ENCODE results near the gene ZBTB17.
A peak's percentile ranks its signal among the peaks of the same experiment; 100 is the strongest.
"Not testable (repeated sequence)": the region's sequence is repeated elsewhere in the genome, so short reads cannot be mapped to it uniquely, and the experiment has no call there.

ZBTB17 gene

GRCh38 chr1:16010837-16011236 is 34.9 kb upstream of the ZBTB17 start:
- no peak for DNase-seq

DNA sequence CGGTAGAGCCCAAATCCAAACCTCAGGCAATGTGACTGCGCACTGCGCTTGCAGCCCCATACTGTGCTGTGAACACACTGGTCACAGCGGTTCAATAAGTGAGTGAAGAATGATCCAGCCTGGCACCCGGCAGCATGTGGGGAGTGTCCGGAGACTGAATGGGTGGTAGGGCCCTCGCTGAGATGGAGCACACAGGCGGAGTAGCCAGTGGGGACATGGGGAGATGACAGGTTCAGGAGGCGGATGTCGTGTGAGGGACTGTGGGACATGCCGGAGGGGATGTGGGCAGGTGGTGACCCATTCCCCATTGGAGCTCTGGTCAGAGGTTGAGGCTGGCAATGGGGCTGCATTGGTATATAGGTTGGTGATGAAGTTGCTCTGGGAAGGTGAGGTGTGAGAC is 33.8 kb upstream of the ZBTB17 start:
- no peak for DNase-seq

GRCh38 chr1:16009030-16009460 is 33.1 kb upstream of the ZBTB17 start:
- peak; percentile 64 for DNase-seq

DNA sequence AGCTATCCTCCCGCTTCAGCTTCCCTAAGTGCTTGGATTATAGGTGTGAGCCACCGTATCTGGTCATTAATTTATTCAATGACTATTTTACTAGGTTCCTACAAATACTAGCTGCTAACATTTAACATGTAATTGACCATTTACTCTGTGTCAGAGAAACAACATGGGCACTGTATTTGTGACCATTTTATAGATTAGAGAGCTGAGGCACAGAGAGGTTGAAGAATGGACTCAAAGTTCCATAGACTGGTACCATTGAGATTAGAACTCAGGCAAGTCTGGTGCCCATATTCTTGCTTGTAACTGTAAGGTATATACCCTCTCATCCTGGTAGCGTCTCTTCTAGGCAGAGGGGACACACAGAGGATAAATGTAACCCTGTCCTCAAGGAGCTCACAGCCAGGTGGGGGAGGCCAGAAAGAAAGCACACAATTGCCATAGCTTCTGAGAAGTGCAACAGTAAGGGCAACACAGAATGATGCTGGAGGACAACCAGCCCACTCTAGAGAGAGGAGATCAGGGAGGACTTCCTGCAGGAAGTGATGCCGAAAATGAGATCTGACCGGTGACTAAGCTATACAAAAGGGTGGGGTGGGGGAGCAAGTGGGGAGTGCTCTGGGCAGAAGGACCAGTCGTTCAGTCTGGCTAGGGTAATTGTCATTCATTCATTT is 31.9 kb upstream of the ZBTB17 start:
- DNase-seq, result no peak

DNA sequence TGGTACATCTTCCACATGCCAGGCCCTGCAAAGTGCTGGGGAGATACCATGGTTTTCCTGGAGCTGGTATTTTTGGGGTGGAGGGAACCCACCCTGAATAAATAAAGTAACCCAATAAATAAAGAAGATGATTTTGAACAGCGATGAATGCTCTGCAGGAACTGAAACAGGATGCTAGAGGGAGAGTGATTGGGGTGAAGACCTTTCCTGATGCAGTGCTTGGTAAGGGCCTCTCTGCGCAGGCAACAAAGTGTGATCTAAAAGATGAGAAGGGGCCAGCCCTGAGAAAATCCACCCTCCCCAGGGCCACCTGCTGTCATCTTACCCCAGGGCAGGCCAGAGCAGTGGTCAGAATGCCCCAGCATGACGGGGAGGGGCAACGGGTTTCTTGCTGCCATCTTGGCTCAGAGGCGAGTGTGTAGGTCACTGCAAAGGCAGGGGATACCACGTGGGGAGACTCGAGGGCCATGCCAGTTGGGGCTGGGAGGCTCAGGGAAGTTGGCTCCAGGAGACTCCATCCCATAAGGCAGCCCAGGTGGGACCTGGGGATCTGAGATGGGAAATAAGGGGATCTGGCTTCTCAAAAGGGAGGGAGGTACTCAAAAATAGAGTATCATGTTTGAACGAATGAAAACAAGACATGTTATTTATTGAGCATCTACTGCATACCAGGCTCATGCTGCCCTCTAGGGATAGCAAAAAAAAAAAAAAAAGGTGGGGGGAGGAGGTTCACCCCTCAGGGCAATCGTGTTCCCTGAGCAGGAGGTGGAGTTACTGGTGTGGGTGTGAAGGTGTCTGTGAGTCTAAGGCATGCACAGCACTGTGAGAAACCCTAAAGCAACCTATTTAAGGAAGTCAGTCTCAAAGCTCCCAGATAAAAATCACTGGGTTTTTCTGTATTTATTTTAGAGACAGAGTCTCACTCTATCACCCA is 30.9 kb upstream of the ZBTB17 start:
- no peak for DNase-seq

DNA sequence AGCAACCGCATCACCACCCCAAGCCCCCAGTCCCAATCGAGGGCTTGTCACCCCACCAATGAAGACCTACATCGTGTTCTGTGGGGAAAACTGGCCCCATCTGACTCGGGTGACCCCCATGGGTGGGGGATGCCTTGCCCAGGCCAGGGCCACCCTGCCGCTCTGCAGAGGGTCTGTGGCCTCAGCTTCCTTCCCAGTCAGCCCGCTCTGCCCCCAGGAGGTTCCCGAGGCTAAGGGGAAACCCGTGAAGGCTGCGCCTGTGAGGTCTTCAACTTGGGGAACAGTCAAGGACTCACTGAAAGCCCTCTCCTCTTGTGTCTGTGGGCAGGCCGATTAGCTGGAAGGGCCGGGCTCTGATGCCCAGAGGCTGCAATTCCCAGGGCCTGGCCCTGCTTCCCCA is 30.1 kb upstream of the ZBTB17 start:
- no peak for DNase-seq

GRCh38 chr1:16005597-16005996 is 29.7 kb upstream of the ZBTB17 start:
- DNase-seq, result no peak

- DNase-seq, result not testable (repeated sequence)
These were observed 25.4 kb upstream of the ZBTB17 start for GRCh38 chr1:16001274-16001673.

- DNase-seq, result no peak
These were observed 23.0 kb upstream of the ZBTB17 start for GRCh38 chr1:15998929-15999328.

- DNase-seq, result no peak
These were observed 21.9 kb upstream of the ZBTB17 start for GRCh38 chr1:15997637-15998280.

DNA sequence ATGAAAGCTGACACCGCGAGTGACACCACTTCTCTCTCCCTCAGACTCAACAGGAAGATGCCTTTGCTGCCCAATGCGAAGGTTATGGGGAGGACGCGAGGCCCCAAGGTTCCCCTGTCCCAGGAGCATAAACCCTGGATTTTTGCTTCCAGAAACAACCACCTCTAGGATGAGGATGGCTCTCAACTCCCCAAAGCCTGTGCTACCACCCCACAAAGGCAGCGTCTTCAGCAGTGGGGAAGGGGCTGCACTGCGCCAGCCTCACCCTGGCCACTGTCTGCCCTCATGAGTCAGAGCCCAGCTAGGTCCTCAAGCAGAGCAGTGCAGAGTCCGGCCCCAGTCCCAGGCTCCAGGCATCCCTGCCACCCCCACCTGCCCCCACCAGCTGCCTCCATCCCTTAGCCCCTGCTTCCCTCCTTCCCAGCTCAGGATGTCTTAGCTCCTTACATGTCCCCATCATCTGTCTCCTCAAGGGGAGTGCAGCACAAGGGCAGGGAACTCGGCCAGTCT is 21.2 kb upstream of the ZBTB17 start:
- DNase-seq, result no peak

DNA sequence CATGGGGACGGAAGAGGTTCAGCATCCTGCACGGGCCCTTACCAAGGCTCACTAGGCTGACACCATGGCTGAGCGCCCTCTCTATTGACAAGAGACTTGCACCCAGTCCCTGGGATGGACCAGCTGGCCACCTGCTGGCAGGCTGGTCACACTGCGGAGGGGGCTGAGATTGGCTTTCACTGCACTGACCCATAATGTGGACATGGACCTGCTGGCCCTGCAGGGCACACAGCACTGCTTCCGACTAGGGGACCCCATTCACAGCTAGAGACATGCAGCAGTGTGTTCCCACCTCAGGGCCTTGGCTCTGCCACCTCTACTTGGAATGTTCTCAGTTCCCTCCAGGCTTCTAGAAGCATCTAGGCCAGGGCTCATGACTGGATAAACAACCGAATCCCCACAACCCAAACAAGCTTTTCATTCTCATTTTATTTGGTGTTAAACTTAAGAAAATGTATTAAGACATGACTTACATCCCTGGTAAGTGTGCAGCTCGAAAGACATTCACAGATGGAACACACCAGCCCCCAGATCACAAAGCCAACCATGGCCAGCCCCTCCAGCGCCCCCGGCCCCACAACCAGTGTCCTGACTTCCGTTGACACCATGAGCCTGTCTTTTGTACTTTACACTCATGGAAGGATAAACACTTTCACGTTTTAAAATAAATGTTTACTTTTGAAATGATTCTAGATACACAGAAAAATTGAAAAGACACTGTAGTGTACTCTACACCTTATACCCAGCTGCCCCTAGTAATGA is 18.9 kb upstream of the ZBTB17 start:
- DNase-seq, result peak; percentile 57

DNA sequence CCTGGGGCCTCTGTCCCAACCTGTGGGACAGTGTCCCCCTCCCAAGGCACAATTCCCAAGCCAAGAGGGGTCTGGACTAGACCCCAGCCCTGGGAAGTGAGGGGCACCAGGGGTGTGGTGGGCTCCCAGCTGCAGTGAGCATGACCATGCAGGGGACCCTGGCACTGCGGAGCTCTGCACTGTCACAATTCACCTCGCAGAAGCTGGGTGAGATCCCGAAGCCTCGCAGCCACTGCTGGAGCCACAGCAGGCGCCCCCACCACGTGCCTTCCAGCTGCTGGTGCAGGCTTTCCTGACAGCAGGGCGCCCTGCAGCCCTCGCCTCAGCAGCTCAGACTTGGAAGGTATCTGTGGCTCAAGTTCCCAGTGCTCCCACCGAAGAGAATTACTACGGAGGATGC is 18.2 kb upstream of the ZBTB17 start:
- DNase-seq, result no peak

GRCh38 chr1:15993666-15994065 is 17.8 kb upstream of the ZBTB17 start:
- no peak for DNase-seq

DNA sequence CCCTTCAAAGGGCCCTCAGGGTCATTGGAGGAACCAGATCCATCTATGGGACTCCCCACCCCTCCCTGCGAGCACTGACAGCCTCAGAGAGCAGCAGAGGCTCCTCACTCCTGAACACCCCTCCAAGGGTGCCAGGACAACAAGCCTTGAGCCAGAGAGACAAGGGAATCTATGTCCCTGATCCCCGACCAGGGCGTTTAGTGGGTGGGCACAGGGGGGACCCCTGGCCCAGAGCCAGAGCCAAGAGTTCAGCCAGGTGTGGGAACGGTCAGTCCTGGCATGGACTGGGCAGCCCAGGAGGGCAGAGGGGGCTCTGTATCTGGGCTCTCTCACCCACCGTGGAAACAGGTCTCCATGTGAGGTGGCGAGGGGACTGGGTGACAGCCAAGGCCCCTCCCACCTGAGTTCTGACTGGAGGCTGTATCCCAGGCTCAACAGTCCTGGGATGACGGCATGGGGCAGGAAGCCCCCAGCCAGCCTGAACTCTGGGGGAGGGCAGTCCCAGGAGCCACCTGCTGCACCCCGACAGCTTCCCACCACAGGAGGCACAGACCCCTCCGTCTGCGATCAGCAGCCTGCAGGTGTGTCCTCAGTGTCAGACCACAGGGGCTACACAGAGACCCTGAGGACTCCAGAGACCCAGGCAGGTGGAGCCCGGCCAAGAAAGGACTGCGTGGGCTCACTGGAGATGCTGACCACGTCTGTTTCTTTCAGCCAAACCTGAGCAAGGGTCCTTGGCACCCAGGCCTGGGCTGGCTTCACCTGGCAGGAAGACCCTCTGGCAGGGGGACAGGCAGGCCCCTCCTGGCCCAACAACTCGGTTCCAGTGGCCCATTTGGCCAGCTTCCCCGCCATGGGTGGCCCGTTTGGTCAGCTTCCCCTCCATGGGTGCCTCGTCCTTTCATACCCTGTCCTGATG is 16.9 kb upstream of the ZBTB17 start:
- DNase-seq, result no peak

DNA sequence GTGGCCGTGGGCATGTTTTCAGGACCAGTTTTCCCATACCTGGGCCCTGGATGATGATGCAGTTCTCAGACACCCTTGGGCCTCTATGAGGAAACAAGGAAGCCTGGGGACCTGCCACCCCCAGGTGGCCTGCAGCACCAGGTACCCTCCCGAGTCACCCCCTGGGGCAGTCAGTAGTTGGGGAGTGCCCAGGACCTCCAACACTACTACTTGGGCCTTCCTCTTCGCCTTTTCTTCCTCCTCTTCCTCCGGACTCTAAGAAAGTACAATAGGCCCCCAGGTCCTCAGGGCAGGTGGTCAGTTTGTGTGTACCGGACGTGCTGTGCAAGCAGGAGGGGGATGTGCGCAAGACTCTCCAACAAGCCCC is 16.3 kb upstream of the ZBTB17 start:
- no peak for DNase-seq

- no peak for DNase-seq
These were observed 15.7 kb upstream of the ZBTB17 start for GRCh38 chr1:15991427-15992186.

GRCh38 chr1:15989776-15990175 is 13.9 kb upstream of the ZBTB17 start:
- no peak for DNase-seq

DNA sequence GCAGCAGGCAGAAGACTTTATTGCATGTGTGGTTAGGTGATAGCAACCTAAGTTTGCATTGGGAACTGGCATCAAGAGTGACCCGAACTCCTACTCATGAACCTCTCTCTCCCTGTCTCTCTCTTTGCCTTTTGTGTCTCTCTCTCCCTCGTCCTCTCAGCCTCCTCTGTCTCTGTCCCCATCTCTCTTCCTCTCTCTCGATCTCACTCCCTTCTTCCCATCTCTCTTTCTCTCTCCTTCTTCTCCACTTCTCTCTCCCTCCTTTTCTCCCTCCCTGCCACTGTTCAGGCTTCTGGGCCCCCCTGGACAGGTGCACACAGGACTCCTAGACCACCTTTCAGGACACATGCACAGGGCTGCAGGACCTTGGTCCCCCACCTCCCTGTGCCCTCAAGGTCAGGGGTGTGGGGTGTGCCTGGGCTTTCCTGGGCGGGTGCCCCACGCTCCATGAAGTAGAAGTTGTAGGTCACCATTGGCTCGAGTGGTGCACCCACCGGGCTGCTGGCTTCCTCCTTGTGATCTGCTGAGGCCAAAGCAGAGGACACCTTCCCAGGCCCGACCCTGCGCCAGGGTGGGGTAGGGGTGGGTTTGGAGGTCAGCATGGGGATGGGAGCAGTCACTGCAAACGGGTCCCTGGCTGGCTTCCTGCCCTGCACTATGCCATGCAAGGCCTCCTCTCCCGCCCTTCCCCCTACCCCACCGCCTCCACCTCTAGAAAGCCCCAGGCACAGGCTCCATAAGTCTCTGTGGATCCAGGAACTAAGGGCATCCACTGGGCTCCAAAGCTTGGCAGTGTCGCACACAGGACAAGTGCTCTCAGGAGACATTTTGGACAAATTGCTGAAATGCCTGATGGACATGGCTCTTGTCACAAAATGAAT is 13.2 kb upstream of the ZBTB17 start:
- no peak for DNase-seq

All from CD4-positive, alpha-beta T cell treated with Interleukin-15 for 1 hour (primary cell).